GM18861 (cell line): Measurements from ENCODE around the gene NRM.

ENCODE experiments used
- ATAC-seq: cut with Tn5 transposase; IDR thresholded peaks from one replicate; pipeline ENCODE4 v1.9.1; 2021; ENCODE audit not compliant: unreplicated experiment

NRM gene

GRCh38 chr6:30689022-30689865, 1.5 kb downstream of the NRM start:
- ATAC-seq: no peak

GRCh38 chr6:30688569-30688968, 2.2 kb downstream of the NRM start:
- no peak for ATAC-seq

- no peak for ATAC-seq
Measured at GRCh38 chr6:30687659-30688431, 2.9 kb downstream of the NRM start.

GRCh38 chr6:30686908-30687658, 3.7 kb downstream of the NRM start:
- peak; percentile 36 for ATAC-seq

- ATAC-seq: no peak
Measured at GRCh38 chr6:30686009-30686907, 4.5 kb downstream of the NRM start, which contains the start of gene PPP1R18. PPP1R18 (minus strand) TSS chr6:30686645; CDS start chr6:30686018, 627 bp downstream.

- no peak for ATAC-seq
Measured at GRCh38 chr6:30685157-30686008, 5.4 kb downstream of the NRM start.

- ATAC-seq: no peak
Measured at GRCh38 chr6:30684386-30685156, 6.2 kb downstream of the NRM start.

GRCh38 chr6:30683980-30684338, 6.8 kb downstream of the NRM start:
- ATAC-seq: no peak

- ATAC-seq: no peak
Measured at GRCh38 chr6:30683183-30683979, 7.4 kb downstream of the NRM start.

GRCh38 chr6:30682143-30683117, 8.4 kb downstream of the NRM start:
- no peak for ATAC-seq

GRCh38 chr6:30681766-30682142, 9.0 kb downstream of the NRM start:
- no peak for ATAC-seq

- no peak for ATAC-seq
Measured at GRCh38 chr6:30679765-30680535, 10.8 kb downstream of the NRM start.

GRCh38 chr6:30678964-30679726, 11.6 kb downstream of the NRM start:
- ATAC-seq: peak; percentile 45

GRCh38 chr6:30676660-30677285, 14.0 kb downstream of the NRM start:
- ATAC-seq: no peak
